GM10266 (cell line): ENCODE measurements around the gene TMIE.
"Not testable (repeated sequence)": the region's sequence is repeated elsewhere in the genome, so short reads cannot be mapped to it uniquely, and the experiment has no call there.

Experiments used
- DNase-seq: peaks from one replicate; pipeline ENCODE4 v3.0.0; 2012; ENCODE audit errors: extremely low spot score
- TF ChIP-seq, protein P1 (sequence below): IDR thresholded peaks from 2 replicates; pipeline ENCODE4 v1.5.1; 2012; ENCODE audit warnings: mild to moderate bottlenecking, low read depth; ENCODE audit not compliant: control insufficient read depth, insufficient read depth; ENCODE audit errors: missing control alignments

The TMIE gene

DNA sequence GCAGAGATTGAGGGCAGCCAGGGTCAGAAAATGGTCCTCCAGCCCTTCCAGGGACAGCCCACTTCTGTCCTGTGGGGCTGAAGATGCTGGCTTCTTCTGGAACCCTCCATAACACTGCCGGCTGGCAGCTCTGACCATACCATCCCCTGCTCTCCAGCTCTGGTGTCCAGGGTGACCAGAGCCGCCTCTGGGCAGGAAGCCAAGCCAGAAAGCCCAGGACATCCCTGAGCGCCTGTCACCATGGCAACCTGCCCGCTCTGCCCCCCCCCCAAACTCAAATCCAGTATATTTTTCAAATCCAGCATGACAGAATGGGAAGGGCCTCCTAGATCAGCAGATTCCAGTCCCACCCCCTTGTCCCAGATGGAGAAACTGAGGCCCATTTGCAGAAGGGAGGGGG is 420 bp upstream of the TMIE start:
- TF ChIP-seq, protein P1, sequence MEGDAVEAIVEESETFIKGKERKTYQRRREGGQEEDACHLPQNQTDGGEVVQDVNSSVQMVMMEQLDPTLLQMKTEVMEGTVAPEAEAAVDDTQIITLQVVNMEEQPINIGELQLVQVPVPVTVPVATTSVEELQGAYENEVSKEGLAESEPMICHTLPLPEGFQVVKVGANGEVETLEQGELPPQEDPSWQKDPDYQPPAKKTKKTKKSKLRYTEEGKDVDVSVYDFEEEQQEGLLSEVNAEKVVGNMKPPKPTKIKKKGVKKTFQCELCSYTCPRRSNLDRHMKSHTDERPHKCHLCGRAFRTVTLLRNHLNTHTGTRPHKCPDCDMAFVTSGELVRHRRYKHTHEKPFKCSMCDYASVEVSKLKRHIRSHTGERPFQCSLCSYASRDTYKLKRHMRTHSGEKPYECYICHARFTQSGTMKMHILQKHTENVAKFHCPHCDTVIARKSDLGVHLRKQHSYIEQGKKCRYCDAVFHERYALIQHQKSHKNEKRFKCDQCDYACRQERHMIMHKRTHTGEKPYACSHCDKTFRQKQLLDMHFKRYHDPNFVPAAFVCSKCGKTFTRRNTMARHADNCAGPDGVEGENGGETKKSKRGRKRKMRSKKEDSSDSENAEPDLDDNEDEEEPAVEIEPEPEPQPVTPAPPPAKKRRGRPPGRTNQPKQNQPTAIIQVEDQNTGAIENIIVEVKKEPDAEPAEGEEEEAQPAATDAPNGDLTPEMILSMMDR = no peak
- no peak for DNase-seq

DNA sequence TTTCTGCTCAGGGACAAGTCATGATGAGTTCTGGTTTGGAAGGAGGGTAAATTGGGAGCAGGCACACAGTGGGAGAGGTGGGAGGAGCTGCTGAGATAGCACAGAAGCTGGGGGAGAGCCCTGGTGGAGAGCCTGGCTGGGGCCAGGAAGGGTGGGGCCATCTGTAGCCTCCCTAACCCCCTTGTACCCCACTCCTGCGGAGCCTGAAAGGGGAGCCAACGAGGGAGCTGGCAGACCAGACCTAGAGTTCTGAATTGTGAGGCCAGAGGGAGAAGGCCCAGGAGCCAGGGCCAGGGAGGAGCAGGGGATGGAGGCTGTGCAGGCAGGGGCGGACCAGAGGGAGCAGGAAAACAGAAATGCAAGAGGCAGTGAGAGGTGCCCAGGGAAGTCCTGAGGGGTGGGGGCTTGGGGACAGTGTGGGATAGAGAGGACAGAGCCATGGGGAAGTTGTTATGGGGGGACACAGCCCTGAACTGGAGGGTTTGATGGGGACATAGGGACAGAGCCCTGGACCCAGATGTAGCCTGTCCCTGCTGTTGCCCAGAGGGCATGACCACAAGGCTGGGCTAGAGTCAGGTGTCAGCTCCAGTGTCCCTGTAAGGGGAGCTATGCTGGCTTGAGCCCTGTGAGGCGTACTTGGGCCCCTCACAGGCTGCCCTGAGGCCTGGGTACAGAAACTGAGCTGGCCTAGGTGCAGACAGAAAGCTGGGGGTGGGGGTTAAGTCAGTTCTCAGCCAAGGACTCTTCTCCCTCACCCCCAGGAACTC is 1.2 kb downstream of the TMIE start:
- TF ChIP-seq, protein P1 = no peak
- no peak for DNase-seq

DNA sequence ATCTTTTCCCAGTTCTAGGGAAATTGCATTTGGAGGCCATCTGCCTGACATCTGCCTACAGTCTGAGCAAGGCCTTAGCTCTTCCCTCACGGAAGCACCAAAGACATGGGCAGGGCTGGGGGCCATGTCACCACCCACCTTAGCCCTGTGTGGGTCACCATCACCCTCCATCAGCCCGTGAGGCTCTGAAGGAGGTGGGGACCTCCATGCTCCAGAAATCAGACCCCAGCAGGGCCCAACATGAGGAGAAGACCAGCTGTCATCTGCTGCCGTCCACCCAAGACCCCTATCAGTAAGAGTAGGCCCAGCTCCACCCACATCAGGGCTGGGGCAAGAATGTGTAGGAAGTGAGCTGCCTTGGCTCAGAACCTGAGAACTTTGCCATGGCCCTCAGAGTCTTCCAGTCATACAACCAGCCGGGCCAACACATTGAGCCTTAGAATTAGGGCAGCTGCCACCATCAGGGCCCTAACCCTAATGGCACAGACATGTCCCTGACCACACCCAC is 1.9 kb downstream of the TMIE start:
- TF ChIP-seq, protein P1 = no peak
- no peak for DNase-seq

DNA sequence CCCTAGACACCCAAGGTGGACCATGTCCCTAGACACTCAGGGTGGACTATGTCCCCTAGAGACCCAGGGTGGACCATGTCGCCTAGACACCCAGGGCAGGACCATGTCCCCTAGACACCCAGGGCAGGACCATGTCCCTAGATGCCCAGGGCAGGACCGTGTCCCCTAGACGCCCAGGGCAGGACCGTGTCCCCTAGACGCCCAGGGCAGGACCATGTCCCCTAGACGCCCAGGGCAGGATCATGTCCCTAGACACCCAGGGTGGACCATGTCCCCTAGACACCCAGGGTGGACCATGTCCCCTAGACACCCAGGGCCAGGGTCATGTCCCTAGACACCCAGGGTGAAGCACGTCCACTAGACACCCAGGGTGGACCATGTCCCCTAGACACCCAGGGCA is 3.2 kb downstream of the TMIE start:
- TF ChIP-seq, protein P1 = peak; percentile 1
- DNase-seq = not testable (repeated sequence)

DNA sequence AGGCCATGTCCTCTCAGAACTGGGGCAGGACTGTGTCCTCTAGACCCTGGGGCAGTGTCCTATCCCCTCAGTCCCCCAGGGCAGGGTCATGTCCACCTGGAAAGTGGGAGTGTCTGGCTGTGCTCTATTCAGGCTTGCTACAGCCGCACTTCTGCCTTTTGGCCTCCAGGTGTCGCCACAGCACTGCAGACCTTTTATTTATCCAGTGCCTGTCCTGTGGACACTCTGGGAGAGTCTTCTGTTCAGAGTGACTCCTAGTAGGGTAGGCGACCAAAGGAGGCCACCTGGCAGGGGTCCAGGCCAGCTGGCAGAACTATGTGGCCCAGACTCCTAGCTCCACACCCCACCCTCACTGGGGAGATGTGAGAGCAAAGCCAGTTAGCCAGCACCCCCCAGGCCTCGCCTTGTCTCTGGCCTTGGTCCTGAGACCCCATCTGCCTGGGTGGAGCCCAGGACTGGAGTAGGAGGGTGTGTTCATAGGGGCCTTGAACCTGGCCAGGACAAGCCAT is 3.9 kb downstream of the TMIE start:
- TF ChIP-seq, protein P1 = peak; percentile 98
- DNase-seq = peak; percentile 84

DNA sequence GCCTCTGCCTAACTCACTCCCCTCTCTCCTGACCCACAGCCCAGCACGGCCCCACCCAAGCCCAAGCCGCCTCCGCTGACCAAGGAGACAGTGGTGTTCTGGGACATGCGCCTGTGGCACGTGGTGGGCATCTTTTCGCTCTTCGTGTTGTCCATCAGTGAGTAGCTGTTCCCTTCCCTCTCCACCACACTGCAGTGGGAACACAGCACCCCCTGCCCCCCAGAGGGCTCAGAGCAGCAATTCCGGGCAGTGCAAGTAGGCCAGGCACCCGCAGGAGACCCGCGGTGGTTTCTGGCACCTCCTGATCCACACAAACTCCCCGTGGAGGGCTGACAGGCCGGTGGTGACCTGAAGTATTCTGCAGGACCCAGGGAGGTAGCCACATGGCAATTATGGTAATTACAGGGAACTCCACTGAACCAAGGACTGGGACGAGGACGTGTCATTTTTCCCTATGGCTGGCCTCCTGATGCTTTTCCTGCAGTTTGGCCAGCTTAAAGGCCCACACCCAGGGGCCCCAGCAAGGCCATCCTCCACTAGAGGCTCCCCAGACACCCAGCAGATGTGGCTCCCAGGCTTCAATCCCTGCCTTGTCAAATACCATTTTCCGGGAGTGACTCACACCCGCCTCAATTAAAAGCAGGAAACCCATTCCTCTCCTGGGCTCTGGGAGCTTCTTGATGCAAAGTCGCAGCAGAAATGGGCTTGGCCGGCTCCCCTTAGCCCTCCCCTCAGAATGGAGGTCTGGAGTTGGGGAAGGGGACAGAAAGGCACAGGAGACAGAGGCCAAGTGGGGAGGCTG is 4.8 kb downstream of the TMIE start:
- no peak for DNase-seq
- TF ChIP-seq, protein P1 = no peak
